GM23248 (cell line): ENCODE results near the gene HERC2.

ENCODE experiments used
- EZH2 ChIP-seq: fragments of 200-600 bp; sonication (generic); IDR thresholded peaks from 2 replicates; pipeline ENCODE4 v1.6.1; 2018; ENCODE audit warnings: antibody characterized with exemption, mild to moderate bottlenecking; ENCODE audit not compliant: insufficient read depth, poor library complexity, severe bottlenecking
- EZH2phosphoT487 ChIP-seq: fragments of 200-600 bp; sonication (generic); IDR thresholded peaks from 2 replicates; pipeline ENCODE4 v1.6.1; 2018; ENCODE audit warnings: antibody characterized with exemption, moderate library complexity, mild to moderate bottlenecking, low read depth; ENCODE audit not compliant: insufficient read depth

DNA sequence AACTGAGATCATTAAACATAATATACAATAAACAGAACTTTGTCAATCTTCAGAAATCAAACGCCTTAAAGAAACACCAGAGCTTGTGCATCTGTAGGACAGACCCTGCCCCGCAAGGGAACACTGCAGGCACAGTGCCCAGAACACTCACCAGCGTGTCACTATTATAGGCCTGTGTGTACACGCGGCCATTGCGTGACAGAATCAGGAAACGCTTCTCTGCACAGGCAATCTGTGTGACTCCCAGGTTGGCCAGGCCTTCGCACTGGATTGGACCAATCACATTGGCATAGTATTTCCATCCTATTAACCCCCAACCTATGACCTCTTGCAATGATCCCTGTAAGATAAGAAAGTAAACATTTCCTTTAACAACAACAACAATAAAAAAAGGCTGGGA, 52.9 kb downstream of the HERC2 start:
- TF ChIP-seq EZH2phosphoT487 (no peak), EZH2 (no peak)
